Hematopoietic multipotent progenitor cell treated with erythropoietin and hydrocortisone succinate and interleukin-3 and kit ligand, for 6 days (in vitro differentiated cells): ENCODE data around the gene AUH.
"Not testable (repeated sequence)": the region's sequence is repeated elsewhere in the genome, so short reads cannot be mapped to it uniquely, and the experiment has no call there.

Source experiments
- DNase-seq: peaks from one replicate; pipeline ENCODE4 v3.0.0-alpha.2; 2015

Gene AUH

GRCh38 chr9:91378054-91378453 is 16.3 kb upstream of the AUH start:
- not testable (repeated sequence) for DNase-seq

- DNase-seq: peak; percentile 67
Measured at GRCh38 chr9:91376239-91376638, 14.5 kb upstream of the AUH start.

GRCh38 chr9:91374939-91375338 is 13.2 kb upstream of the AUH start:
- peak; percentile 21 for DNase-seq

GRCh38 chr9:91371894-91372293 is 10.2 kb upstream of the AUH start:
- DNase-seq: no peak

DNA sequence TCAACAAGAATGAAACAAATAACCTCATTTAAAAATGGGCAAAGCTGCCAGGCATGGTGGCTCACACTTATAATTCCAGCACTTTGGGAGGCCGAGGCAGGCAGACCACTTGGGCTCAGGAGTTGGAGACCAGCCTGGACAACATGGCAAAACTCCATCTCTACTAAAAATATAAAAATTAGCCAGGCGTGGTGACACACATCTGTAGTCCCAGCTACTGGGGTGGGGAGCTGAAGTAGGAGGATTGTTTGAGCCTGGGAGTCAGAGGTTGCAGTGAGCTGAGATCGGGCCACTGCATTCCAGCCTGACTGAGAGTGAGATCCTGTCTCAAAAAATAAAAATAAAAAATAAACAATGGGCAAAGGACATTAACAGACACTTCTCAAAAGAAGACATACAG is 8.3 kb upstream of the AUH start:
- not testable (repeated sequence) for DNase-seq

DNA sequence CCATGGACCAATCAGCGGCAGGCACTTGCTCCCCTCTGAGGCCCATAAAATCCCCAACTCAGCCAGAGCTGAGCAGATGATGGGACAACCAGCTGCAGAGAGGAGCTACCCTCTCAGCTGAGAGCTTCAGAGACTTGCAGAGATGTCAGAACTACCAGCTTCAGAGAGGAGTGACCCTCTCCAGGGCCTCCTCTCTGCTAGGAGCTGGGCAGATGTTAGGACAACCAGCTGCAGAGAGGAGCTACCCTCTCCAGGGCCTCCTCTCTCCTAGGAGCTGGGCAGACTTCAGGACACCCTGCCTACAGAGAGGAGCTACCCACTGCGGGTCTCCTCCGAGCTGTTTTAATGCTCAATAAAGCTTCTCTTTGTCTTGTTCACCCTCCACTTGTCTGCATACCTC is 3.0 kb upstream of the AUH start:
- DNase-seq: no peak

GRCh38 chr9:91364005-91364404 is 2.3 kb upstream of the AUH start:
- DNase-seq: no peak

- DNase-seq: no peak
Measured at GRCh38 chr9:91362051-91362611, 413 bp upstream of the AUH start.

- DNase-seq: peak; percentile 14
Measured at GRCh38 chr9:91360551-91361290, 997 bp downstream of the AUH start.

GRCh38 chr9:91359734-91360470 is 1.8 kb downstream of the AUH start:
- peak; percentile 37 for DNase-seq

DNA sequence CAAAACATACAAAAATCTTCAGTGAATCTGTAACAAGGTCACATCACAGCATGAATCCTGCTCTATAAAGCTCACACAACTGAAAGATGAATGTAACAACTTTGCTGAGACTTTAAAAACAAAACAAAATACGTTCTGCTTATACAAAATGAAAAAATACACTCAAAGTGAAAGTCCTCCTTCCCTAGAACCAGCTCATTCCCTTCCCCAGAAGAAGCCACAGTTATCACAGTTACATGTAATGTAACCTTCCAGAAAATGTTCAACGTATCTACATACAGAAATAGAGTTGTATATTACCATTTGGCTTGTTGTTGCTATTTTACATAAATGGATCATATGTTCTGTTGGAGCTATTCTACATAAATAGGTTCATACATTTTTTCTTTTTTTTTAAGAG is 2.6 kb downstream of the AUH start:
- DNase-seq: no peak

DNA sequence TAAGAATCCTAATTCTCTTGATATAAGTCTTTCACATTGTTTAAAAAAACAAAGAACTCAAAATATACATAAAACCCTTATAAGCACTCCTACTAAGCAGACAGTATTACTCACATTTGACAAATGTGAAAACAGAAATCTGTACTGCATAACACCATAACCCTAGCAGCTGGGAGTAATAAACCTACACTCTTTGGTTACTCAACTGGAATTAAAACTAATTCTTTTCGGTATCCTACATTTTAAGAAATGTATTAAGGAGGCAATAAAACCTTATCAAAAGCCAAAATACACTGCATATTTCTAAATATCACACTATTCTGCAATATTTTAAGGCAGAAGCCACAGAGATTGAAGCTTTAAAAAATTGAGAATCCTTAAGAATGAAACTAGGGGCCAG is 6.8 kb downstream of the AUH start:
- DNase-seq: no peak

DNA sequence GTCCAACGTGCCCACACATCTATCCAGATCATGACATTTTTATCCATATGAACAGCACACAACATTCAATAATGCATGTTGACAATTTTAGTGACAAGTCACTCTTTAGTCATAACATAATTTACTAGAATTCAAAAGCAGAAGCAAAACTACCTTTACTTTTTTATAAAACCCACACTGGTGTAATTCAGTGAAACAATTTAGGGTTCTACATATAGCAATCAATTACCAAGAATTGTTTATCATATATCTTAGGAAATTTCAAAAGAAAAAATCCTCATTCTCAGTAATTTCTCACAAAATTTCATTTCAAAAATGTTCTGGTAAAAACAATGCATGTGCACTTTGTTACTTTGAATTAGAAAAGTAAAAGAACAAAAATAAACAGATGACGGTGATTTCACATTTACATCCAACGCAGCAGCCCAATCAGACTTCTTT is 12.6 kb downstream of the AUH start:
- DNase-seq: no peak

- DNase-seq: no peak
Measured at GRCh38 chr9:91348191-91348807, 13.4 kb downstream of the AUH start.

DNA sequence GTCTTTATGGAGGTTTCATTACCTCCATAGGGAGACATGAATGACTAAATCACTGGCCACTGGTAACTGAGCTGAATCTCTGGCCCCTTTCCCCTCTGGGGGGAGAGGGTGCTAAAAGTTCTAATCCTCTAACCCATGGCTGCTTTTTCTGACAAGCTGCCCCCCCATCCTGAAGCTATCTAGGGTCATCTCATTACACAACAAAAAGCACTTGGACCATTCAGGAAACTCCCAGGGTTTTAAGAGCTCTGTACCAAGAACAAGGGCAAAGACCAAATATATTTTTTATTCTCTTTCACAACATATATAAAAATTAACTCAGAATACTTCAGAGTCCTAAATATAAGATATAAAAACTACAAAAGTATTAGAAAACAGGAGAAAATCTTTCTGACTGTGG is 14.3 kb downstream of the AUH start:
- DNase-seq: no peak

DNA sequence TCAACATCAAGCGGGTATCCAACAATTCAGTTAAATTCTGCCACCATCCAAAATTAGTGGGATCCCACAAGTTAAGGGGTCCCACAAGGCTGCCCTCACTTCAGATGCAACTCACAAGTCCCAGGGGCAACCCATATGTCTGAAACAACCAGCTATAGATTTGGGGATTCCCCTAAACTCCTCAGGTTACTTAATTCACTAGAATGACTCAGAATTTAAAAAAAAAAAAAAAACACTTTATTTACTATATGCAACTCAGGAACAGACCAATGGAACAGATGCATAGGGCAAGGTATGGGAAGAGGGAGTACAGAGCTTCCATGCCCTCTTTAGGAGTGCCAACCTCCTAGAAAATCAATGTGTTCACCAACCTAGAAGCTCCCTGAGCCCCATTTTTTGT is 15.1 kb downstream of the AUH start:
- no peak for DNase-seq

DNA sequence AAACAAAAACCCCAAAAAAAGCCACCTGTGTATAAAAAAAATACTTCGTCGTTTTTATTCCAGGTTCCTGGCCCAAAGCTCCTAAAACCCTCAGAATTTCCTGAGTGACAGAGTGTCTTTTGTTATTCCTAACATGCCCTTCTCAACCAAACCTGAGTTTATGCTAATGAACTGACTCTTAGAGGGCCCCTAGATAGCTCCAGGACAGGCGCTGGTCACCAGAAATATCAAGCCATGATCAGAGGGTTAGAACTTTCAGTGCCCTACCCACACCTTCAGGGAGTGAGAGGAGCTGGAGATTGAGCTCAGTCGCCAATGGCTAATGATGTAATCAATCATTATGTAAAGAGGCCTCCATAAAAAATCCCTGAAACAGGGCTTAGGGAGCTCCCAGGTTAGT is 15.7 kb downstream of the AUH start:
- no peak for DNase-seq

GRCh38 chr9:91342575-91342974 is 19.1 kb downstream of the AUH start:
- DNase-seq: no peak

GRCh38 chr9:91341749-91342148 is 20.0 kb downstream of the AUH start:
- DNase-seq: no peak

DNA sequence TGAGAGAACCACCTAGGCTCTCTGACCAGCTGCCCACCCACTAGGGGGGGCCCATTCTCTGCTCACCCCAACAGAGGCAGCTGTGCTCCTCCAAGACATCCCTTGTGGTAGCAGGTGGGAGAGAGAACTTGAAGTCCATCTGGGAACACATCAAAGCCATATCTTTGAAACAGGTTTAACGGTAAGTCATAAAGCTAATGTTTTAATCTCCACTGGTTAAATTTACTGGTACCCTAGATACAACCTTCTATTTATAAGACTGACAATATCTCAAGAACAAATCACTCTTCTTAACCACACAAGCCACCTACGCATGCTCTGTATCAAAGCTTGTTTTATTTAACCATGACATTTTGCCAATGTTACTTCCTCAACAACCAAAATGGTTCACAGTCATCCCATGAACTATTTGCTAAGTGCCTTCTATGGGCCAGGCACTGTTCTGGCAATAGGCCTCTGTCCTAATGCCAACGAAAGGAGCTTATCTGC is 20.4 kb downstream of the AUH start:
- DNase-seq: peak; percentile 41

- DNase-seq: no peak
Measured at GRCh38 chr9:91340395-91340967, 21.2 kb downstream of the AUH start.

GRCh38 chr9:91338681-91339080 is 23.0 kb downstream of the AUH start:
- no peak for DNase-seq

DNA sequence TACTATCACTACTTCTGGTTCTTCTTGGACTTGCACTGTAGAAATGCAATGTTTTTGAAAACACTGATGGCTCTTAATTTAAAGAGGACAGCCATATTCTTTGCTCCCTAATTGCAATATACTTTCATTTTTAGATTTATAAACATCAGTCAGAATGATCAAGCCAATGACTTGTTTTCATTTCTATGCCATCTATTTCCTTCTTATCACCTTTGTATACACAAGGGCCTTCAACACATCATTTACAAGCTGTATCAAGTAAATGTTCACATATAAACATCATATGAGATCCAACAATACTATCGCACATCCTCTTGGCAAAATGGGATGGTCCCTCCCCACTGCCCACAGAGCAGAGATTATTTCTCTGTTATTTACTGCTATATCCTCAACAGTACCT is 24.9 kb downstream of the AUH start:
- no peak for DNase-seq
